GM18873 (cell line): ENCODE results near the gene HIKESHI.

ENCODE experiments used
- ATAC-seq: cut with Tn5 transposase; IDR thresholded peaks from one replicate; pipeline ENCODE4 v1.9.1; 2021; ENCODE audit warnings: mild to moderate bottlenecking, moderate library complexity, moderate number of reproducible peaks; ENCODE audit not compliant: unreplicated experiment, low FRiP score

HIKESHI gene

DNA sequence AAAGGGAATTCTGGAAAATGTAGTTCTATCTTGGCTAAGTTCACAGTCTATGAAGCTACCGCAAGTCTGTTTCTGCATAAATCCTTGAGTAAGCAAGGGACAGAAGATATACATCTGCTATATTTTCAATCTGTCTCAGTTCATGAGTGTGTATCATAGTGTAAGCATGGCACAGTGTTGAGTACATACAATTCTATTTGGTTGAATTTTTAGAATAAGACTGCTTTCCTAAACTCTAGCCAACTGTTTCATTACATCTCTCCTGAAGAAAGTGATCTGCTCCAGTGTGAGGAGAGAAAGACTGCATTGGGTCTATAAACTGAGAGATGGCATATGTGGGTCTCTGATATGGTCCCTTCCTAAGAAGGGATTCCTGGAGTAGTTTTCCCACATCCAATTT, 70.0 kb downstream of the HIKESHI start:
- no peak for ATAC-seq

DNA sequence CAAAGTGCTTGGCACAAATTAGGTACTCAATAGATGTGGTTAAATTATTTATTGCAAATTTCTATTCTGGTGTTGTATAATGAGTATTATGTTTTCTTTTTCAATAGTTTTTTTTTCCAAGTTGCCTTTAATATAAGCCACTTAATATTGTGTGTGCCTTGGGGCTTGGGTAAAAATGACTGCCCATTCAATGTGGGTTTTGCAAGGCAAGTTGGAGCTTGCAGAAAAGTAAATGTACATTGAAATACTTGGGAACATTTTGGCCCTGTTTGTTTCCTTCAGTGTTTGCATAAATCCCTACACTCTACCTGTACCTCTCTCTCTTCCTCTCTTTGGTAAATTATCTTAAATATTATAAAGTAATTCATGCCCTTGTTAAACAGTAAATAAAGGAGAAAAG, 70.5 kb downstream of the HIKESHI start:
- ATAC-seq, result no peak

DNA sequence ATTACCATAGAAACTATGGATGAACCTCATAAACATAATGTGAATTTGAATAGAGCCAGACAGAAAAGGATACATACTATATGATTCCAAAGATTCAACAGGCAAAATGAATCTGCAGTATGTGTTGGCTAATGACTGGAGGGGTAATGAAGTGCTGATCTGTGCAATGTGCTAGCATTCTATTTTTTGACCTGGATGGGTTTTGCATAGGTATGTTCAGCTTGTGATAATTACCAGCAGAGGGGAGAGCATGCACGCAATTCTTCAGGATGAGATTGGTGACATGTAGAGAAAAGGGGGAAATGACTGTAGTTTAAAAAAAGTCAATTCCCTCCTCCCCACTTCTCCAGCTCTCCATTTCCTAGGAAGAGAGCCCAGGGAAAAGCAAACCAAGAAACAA, 72.0 kb downstream of the HIKESHI start:
- ATAC-seq, result no peak

DNA sequence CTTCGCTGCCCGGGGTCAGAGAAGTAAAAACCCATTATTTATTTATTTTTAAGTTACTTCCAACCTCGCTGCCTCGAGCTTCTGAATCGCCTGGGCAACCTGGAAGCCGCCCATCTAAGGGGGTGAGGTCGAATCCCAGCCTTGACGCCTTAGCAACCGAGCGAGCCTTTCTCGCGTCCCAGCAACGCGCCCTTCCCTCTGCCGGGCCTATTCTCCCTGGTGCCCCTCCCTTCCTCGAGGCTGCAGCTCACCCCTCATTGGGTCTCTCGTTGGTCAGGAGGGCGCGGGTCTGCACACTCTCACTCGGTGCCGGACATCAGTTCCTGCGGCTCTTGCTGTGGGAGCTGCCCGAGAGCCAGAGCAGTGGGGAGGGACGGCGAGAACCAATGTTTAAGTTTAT, 72.5 kb downstream of the HIKESHI start, which contains the start of gene CCDC81:
TSS of gene CCDC81 (plus strand) at position 302 of the 400 bp plus-strand sequence. CDS start 277 bp downstream, outside the sequence.
- ATAC-seq, result no peak

DNA sequence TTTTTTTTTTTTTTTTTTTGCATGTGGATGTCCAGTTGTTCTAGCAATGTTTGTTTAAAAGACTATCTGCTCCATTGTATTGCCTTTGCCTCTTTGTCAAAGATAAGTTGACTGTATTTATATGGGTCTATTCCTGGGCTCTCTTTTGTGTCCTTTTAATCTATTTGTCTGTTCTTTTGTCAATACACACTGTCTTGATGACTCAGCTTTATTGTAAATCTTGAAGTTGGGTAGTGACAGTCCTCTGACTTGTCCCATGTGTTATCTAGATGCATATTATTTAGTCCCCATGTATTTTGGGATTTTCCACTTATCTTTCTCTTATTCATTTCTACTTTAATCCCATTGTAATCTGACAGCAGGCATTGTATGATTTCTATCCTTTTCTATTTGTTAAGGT, 75.9 kb downstream of the HIKESHI start:
- no peak for ATAC-seq

DNA sequence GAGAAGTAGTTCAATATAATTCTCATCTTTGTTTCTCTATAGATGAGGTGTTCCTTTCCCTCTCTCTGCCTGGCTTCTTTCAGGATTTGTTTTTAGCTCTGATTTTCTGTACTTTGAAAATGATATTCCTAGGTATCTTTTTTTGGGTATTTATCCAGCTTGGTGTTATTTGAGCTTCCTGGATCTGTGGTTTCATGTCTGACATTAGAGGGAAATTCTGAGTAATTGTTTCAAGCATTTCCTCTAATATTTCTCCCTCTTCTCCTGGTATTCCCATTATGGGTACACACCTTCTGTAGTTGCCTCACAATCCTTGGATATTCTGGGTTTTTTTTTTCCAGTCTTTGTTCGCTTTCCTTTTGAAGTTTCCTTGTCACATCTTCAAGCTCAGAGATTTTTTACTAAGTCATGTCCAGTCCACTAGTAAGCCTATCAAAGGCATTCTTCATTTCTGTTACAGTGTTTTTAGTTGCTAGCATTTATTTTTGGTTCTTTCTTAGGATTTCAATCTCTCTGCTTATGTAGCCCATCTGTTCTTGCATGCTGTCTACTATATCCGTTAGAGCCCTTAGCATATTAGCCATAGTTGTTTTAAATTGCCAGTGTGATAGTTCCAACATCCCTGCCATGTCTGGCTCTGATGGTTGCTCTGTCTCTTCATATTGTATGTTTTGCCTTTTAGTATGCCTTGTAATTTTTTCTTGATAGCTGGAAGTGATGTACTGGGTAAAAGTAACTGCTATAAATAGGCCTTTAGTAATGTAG, 78.4 kb downstream of the HIKESHI start:
- no peak for ATAC-seq

DNA sequence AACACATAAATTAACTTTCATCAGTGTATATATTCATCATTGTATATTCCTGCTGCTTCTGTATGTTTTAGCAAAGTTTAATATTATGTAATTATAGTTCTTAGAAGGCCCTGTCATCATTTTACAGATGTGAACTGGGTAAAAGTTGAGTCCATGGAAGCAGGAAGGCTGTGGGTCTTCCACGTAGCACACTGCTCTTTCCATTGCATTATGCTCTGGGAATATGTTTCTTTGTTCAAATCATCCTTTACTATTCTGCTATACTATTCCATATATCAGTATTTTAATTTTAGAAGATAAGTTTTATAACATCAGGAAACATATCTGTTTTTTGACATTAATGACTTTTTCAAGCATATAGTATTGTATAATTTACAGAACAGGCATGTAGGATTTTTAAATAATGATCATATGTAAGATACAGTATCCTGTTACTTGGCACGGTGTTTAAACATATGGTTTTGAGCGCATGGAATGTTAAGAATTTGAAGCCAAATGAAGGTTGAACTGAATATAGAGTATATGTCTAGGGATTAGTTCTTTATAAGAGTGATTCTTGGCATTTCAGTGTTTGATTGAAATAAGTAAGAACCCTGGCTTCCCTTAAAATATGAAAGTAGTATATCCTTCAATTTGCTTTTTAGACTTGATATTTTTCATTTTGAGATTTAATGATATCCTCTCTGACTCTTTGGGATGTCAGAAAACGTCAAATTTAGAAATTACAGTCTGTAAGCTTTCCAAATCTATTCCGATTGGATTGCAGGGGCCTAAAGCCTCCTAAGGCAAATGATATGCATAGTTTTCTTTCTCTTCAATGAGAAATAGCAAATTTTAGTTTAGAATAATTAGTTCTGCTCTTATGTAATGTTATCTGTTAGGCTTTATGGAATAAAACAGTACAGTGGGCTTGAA, 81.3 kb downstream of the HIKESHI start:
- no peak for ATAC-seq

DNA sequence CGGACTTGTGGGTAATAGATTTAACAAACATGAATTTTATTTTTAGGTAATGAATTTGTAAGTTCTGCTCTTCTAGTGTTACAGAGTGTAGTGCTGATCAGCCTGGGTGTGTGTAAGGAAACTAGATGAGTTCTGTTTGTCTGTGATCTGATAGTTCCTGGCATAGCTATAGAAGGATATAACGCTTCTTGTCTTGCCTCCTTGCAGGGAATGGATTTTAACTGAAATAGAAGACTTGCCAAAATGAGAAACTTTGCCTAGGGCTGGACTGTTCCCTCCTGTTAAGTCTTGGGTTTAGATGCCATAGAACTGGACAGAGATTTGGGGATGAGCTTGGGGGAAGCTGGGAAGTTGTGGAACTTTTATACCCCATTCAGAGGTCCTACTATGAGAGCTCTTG, 84.2 kb downstream of the HIKESHI start:
- ATAC-seq, result no peak

DNA sequence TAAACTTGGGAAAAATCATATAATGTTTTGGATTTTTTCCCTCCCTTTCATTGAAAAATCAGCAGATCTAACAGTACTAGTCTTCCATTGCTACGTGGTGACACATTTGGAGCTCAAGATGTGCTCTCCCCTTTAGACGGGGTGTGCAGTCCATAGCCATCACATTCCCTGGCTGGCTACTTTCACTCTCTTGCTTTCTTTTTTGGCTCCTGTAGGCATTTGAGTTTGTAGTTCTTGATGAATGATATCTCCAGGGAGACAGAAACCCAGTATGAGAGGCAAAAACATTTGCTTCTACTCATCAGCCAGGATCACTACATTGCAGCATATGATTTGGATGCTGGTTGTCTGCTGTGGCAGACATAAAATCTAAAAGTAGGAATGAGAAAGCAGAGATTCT, 84.7 kb downstream of the HIKESHI start:
- ATAC-seq, result no peak

DNA sequence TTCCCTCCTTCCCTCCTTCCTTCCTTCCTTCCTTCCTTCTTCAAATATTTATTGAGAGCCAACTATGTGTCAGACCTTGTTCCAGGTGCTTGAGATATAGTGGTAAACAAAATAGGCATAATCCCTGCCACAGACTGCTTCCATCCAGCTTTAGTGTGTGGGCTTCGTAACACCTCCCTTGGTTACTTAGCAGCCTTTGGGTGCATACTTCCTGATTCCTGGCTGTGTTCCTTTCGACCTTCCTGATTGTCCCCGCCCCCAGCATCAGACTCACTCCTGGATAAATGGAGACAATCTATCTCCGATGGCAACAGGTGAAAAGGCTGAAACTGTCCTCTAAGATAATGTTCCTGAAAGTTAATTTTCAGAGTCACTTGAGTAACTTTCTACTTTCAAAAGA, 86.2 kb downstream of the HIKESHI start:
- ATAC-seq, result no peak

DNA sequence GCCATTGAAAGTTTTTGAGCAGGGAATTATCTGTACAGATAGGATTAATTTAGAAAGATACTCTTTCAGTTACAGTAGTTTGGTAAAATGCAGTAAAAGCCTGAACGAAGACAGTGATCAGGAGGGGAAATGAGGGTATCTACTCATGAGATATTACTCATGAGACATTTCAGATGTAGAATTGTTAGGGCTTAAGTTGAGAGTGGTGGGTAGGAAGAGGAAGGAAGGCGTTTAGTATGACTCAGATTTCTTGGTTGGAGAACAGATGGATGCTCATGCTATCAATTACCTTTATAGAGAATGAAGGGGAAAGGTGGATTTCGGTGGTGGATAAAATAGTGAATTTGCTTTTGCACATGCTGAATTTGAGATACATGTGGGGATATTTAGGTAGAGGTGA, 88.4 kb downstream of the HIKESHI start:
- ATAC-seq, result no peak

DNA sequence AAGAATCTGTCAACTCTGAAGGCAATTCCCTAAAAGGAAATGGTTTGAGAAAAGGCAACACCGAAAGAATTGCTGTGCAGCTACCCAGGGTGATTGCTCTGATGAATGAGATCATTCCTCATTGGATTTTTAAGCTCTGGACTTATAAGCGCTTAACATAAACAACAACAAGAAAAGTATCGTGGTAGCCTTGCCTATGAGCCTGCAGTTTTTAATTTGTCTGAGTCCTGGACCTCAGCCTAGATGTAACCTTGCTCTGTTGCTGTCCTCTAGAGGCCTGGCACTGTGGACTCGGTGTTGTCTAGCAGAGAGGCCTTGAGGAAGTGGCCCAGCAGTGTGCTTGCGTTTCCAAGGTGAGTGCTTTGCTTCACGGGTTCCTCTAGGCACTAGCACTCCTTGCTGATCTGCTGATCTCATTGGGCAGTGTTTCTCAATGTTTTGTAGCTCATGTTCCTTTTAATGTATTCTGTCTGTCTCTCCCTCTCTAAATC, 93.1 kb downstream of the HIKESHI start:
- no peak for ATAC-seq
